Kidney (tissue), 14 donors: Measurements from ENCODE around the gene SYT1. TPM values are rescaled to one million over a fixed set of nuclear protein-coding genes. Genes with fewer than 3 reads are reported as not detected.

Source experiments
- DNase-seq, 5 donors: peaks; one replicate each; pipeline ENCODE4 v3.0.0-alpha.2; 2013 to 2020
- FAIRE-seq: peaks from 2 replicates; lab custom pipeline; 2012; peaks lifted over from hg19 to GRCh38; lab: Jason Lieb, UNC
- H3K27ac ChIP-seq, 2 donors: one replicate each; pipeline ENCODE4 v1.7.0; 2013; ENCODE audit warnings: low read depth in 2 of 2, low read length in 2 of 2, inconsistent platforms in 1 of 2
- H3K27me3 ChIP-seq: one replicate; pipeline ENCODE4 v1.7.1; 2013; ENCODE audit warnings: low read length, inconsistent platforms; ENCODE audit not compliant: control insufficient read depth, insufficient read depth
- H3K36me3 ChIP-seq, 3 donors: one replicate each; pipeline versions ENCODE4 v1.7.0 to v1.7.1; 2013; ENCODE audit warnings: low read length in 3 of 3, control low read depth in 1 of 3, inconsistent platforms in 1 of 3; ENCODE audit not compliant: insufficient read depth in 3 of 3, control insufficient read depth in 2 of 3
- H3K4me1 ChIP-seq, 3 donors: one replicate each; pipeline versions ENCODE4 v1.7.0 to v1.7.1; 2013; ENCODE audit warnings: low read length in 3 of 3, inconsistent platforms in 1 of 3, low read depth in 1 of 3; ENCODE audit not compliant: control insufficient read depth in 2 of 3, insufficient read depth in 2 of 3
- H3K4me3 ChIP-seq, 3 donors: one replicate each; pipeline versions ENCODE4 v1.7.0 to v1.8.1; 2013; ENCODE audit warnings: low read length in 3 of 3, control low read depth in 1 of 3, inconsistent platforms in 1 of 3
- H3K9ac ChIP-seq, 3 donors: one replicate each; pipeline versions ENCODE4 v1.7.0 to v1.7.1; 2013; ENCODE audit warnings: low read length in 3 of 3, control low read depth in 1 of 3, inconsistent platforms in 1 of 3
- H3K9me3 ChIP-seq, 3 donors: one replicate each; pipeline versions ENCODE4 v1.7.0 to v1.7.1; 2013; ENCODE audit warnings: low read length in 3 of 3, control low read depth in 1 of 3, inconsistent platforms in 1 of 3; ENCODE audit not compliant: control insufficient read depth in 2 of 3, insufficient read depth in 1 of 3
- intact Hi-C: fragments of 100-400 bp; cut with DNase I; formaldehyde crosslinking; loops from one replicate; pipeline ENCODE4 v1.11.1; 2022
- polyA plus RNA-seq: library from polyadenylated mRNA; stranded (reverse); fragments of 350-450 nt; fragmentation: Illumina TruSeq; extraction: RNeasy Lipid Tissue Mini Kit (QIAGEN cat#74804); gene quantifications from one replicate; pipeline ENCODE4 v1.2.3, GENCODE V29; 2014; ENCODE audit warnings: low read depth, low replicate concordance; ENCODE audit not compliant: insufficient read depth
- total RNA-seq: library from RNA; stranded (reverse); fragmentation: NEBNext Ultra II Directional; extraction: Animal tissue kit (Norgen Biotek cat#: 25700); gene quantifications from one replicate; pipeline ENCODE4 v1.2.1, GENCODE V29; 2021
- TF ChIP-seq, protein P1 (sequence below): IDR thresholded peaks from 3 replicates; pipeline ENCODE4 v1.5.1; 2012; ENCODE audit warnings: mild to moderate bottlenecking, moderate library complexity, borderline replicate concordance; ENCODE audit not compliant: insufficient read depth; ENCODE audit errors: extremely low read depth
- donor health status: control.
- donor health status: control.
- donor health status: control.
- donor health status: control.
- donor health status: control.
- donor health status: DM: yes; HTN: yes; CAD: no.
- donor health status: Normal renal cell carcinoma (clear cell type).

SYT1 gene
- total and polyA plus RNA-seq, 2 donors from 2014 or later: 0.69 to 1.2 TPM

DNA sequence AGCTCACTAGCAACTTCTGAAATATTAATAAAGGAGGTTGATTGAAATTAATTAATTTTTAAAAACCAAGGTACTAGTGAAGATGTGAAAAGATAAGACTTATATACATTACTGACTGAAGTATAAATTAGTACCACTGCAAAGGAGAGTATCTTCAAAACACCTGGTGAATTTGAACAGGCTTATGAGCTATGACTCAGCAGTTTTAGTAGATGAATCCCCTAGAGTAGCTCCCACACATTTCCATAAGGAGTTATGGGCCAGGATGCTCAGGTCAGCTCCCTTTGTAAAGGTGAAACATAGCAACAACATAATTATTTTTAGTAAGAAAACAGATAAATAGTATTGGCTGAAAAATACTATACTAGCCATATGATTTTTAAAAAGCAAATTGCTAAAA is 218.6 kb downstream of the SYT1 start:
- Histone ChIP-seq H3K27me3 (no peaks in the 10 kb centered on the region), H3K27ac (no peak overlapping the region), H3K4me3 (no peak overlapping the region), H3K4me1 (no peaks in the 10 kb centered on the region), H3K9me3 (no peaks in the 10 kb centered on the region), H3K9ac (no peak overlapping the region), H3K36me3 (no peaks in the 10 kb centered on the region)
- intact Hi-C loops: no loop called here
- TF ChIP-seq, protein P1, sequence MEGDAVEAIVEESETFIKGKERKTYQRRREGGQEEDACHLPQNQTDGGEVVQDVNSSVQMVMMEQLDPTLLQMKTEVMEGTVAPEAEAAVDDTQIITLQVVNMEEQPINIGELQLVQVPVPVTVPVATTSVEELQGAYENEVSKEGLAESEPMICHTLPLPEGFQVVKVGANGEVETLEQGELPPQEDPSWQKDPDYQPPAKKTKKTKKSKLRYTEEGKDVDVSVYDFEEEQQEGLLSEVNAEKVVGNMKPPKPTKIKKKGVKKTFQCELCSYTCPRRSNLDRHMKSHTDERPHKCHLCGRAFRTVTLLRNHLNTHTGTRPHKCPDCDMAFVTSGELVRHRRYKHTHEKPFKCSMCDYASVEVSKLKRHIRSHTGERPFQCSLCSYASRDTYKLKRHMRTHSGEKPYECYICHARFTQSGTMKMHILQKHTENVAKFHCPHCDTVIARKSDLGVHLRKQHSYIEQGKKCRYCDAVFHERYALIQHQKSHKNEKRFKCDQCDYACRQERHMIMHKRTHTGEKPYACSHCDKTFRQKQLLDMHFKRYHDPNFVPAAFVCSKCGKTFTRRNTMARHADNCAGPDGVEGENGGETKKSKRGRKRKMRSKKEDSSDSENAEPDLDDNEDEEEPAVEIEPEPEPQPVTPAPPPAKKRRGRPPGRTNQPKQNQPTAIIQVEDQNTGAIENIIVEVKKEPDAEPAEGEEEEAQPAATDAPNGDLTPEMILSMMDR: no peak
- DNase-seq (no peak), FAIRE-seq (no peak)

DNA sequence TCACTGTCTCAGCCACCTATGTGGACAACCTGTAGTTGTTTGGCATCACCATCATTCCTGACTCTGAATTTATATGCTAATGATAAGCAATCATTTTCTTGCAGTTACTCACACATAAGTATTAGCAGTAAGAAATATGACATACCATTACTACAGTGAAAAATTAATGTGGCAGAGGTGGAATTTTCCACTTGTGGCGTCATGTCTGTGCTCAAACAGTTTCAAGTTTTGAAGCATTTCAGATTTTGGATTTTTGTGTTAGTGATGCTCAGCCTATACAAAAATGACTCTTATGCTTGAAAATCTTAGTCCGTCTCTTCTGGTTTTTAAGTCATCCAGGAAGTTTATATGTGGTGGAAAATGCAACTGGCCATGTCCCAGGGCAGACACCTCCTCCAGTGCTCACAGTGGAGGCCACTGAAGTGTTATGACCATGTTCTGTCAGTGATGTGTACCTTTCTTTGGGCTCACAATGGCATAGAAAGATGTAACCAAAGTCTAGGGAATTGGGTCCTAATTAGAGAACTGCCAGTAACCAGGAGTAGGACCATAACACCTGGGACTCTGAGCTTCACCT is 220.6 kb downstream of the SYT1 start:
- Histone ChIP-seq H3K4me3 (no peak overlapping the region), H3K27ac (no peak overlapping the region), H3K36me3 (no peaks in the 10 kb centered on the region), H3K27me3 (no peaks in the 10 kb centered on the region), H3K9me3 (no peaks in the 10 kb centered on the region), H3K4me1 (no peaks in the 10 kb centered on the region), H3K9ac (no peak overlapping the region)
- no peak for DNase-seq
- TF ChIP-seq, protein P1: no peak
- intact Hi-C loops: no loop called here
- no peak for FAIRE-seq

DNA sequence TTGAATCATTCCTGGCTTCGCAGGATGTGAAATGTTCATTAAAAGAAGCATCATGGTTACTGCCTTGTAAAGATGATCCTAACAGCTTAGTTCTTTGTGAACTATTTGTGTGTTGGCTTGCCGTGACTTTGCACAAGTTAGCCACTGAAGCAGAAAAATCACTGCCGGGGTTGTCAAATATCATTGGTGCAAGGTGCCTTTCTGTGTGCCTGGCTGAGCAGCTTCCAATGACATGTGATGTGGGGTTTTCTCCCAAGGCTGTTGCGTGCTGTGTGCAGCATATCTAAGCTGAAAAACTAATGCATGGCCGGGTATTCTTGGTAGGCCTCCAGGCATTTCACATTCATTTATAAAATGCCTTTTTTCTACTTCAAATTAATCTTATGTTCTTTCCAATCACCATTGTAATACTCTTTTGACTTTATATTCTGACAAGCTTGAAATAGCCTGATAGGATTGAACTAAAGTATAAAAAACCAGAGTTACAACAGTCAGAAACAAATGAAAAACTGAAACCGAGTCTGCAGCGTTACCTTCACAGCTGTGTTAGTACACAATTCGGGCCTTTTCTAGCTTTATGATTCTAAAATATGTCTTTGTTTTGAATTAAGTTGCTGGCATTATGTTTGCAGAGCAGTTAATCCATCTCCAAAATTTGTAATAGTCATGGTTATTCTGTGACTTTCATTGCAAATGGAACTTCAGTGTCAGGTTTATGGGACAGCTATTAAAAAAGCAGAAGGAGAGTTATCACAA is 222.1 kb downstream of the SYT1 start:
- DNase-seq (peak in 3 of 5 donors; percentile 44 to 67 (median 55)), FAIRE-seq (no peak)
- H3K27ac ChIP-seq: peak overlapping the region in 1 of 2 donors; percentile 35
- H3K27me3 ChIP-seq: no peaks in the 10 kb centered on the region
- H3K9ac ChIP-seq: no peak overlapping the region
- no peaks in the 10 kb centered on the region for H3K9me3 ChIP-seq
- intact Hi-C loops: no loop called here
- TF ChIP-seq, protein P1: no peak
- H3K4me3 ChIP-seq: peak overlapping the region in 1 of 3 donors; percentile 18
- H3K4me1 ChIP-seq: no peaks in the 10 kb centered on the region
- H3K36me3 ChIP-seq: no peaks in the 10 kb centered on the region
